GM19455 (cell line): ENCODE measurements around the gene QRSL1.
"Not testable (repeated sequence)": the region's sequence is repeated elsewhere in the genome, so short reads cannot be mapped to it uniquely, and the experiment has no call there.

Source experiments
- ATAC-seq: cut with Tn5 transposase; IDR thresholded peaks from one replicate; pipeline ENCODE4 v1.9.1; 2021; ENCODE audit not compliant: unreplicated experiment

Gene QRSL1

GRCh38 chr6:106623039-106623438, 6.3 kb upstream of the QRSL1 start:
- no peak for ATAC-seq

GRCh38 chr6:106626485-106626884, 2.9 kb upstream of the QRSL1 start:
- no peak for ATAC-seq

GRCh38 chr6:106627760-106628159, 1.6 kb upstream of the QRSL1 start:
- ATAC-seq: not testable (repeated sequence)

- peak; percentile 7 for ATAC-seq
These were observed 698 bp upstream of the QRSL1 start for GRCh38 chr6:106628658-106629102.

- peak; percentile 16 for ATAC-seq
These were observed 433 bp downstream of the QRSL1 start for GRCh38 chr6:106629859-106630163.

- ATAC-seq: peak; percentile 31
These were observed 988 bp downstream of the QRSL1 start for GRCh38 chr6:106630366-106630765.

GRCh38 chr6:106631346-106631745, 2.0 kb downstream of the QRSL1 start:
- ATAC-seq: no peak

- no peak for ATAC-seq
These were observed 5.2 kb downstream of the QRSL1 start for GRCh38 chr6:106634565-106634964.

- ATAC-seq: peak; percentile 34
These were observed 7.8 kb downstream of the QRSL1 start for GRCh38 chr6:106637051-106637716.

GRCh38 chr6:106637717-106638341, 8.5 kb downstream of the QRSL1 start:
- peak; percentile 78 for ATAC-seq

GRCh38 chr6:106639812-106640211, 10.4 kb downstream of the QRSL1 start:
- ATAC-seq: no peak

GRCh38 chr6:106642476-106642875, 13.1 kb downstream of the QRSL1 start:
- no peak for ATAC-seq

- no peak for ATAC-seq
These were observed 13.7 kb downstream of the QRSL1 start for GRCh38 chr6:106643061-106643460.

GRCh38 chr6:106648651-106649308, 19.4 kb downstream of the QRSL1 start:
- peak; percentile 79 for ATAC-seq

- ATAC-seq: no peak
These were observed 29.1 kb downstream of the QRSL1 start for GRCh38 chr6:106658469-106658868.

- no peak for ATAC-seq
These were observed 30.5 kb downstream of the QRSL1 start for GRCh38 chr6:106659859-106660258.

GRCh38 chr6:106662458-106662857, 33.1 kb downstream of the QRSL1 start:
- no peak for ATAC-seq

GRCh38 chr6:106666282-106667021, 37.1 kb downstream of the QRSL1 start:
- peak; percentile 97 for ATAC-seq

- no peak for ATAC-seq
These were observed 37.6 kb downstream of the QRSL1 start for GRCh38 chr6:106667022-106667402.

GRCh38 chr6:106670236-106670635, 40.9 kb downstream of the QRSL1 start:
- no peak for ATAC-seq

- ATAC-seq: no peak
These were observed 42.3 kb downstream of the QRSL1 start for GRCh38 chr6:106671651-106672050.
